ENCODE data around the gene FAF1. TPM values are rescaled to one million over a fixed set of nuclear protein-coding genes. Genes with fewer than 3 reads are reported as not detected.

FAF1 gene
- total RNA-seq, 4 donors from 2014 or later, result 23.8 to 64.6 (median 43.9) TPM

GRCh38 chr1:50992532-50993318 lies 32.7 kb upstream of the FAF1 start:
- Histone ChIP-seq H3K9me3 (no peaks in the 10 kb centered on the region), H3K27ac (no peak overlapping the region), H3K27me3 (no peaks in the 10 kb centered on the region), H3K36me3 (no peaks in the 10 kb centered on the region), H3K4me1 (no peaks in the 10 kb centered on the region), H3K4me3 (no peak overlapping the region)
- DNase-seq, result no peak
- intact Hi-C loops (cut with DNase I), result no loop called here
- 79 to 86% methylated on average over 3 of the region's 3 CpGs for WGBS, 2 donors
- TF ChIP-seq CTCF (IDR thresholded peaks at IDR 0.05) (no peak), POLR2A (IDR thresholded peaks at IDR 0.05) (no peak)

- Histone ChIP-seq H3K36me3 (no peaks in the 10 kb centered on the region), H3K27me3 (no peaks in the 10 kb centered on the region), H3K4me3 (no peak overlapping the region), H3K4me1 (no peaks in the 10 kb centered on the region), H3K9me3 (no peaks in the 10 kb centered on the region), H3K27ac (no peak overlapping the region)
- 82 to 93% methylated on average over 2 of the region's 2 CpGs for WGBS, 2 donors
- DNase-seq, result no peak
- no peak for TF ChIP-seq POLR2A (IDR thresholded peaks at IDR 0.05)
- no peak for TF ChIP-seq CTCF (IDR thresholded peaks at IDR 0.05)
- intact Hi-C loops (cut with DNase I), result no loop called here
Observed at GRCh38 chr1:50989694-50990093, 29.6 kb upstream of the FAF1 start.

GRCh38 chr1:50986653-50987052 lies 26.6 kb upstream of the FAF1 start:
- no peak for DNase-seq
- TF ChIP-seq CTCF (IDR thresholded peaks at IDR 0.05) (no peak), POLR2A (IDR thresholded peaks at IDR 0.05) (no peak)
- Histone ChIP-seq H3K4me1 (no peaks in the 10 kb centered on the region), H3K36me3 (no peaks in the 10 kb centered on the region), H3K27ac (no peak overlapping the region), H3K4me3 (no peak overlapping the region), H3K9me3 (no peaks in the 10 kb centered on the region), H3K27me3 (no peaks in the 10 kb centered on the region)
- intact Hi-C loops (cut with DNase I), result no loop called here
- 79 to 84% methylated on average over 4 of the region's 4 CpGs for WGBS, 2 donors

GRCh38 chr1:50985094-50985493 lies 25.0 kb upstream of the FAF1 start:
- WGBS, 2 donors, result 18 to 24% methylated on average over 1 of the region's 1 CpG

More at GRCh38 chr1:50985094-50985493, 25.0 kb upstream of the FAF1 start:
- Histone ChIP-seq H3K27me3 (no peaks in the 10 kb centered on the region), H3K4me3 (no peak overlapping the region), H3K36me3 (no peaks in the 10 kb centered on the region), H3K4me1 (no peaks in the 10 kb centered on the region), H3K9me3 (no peaks in the 10 kb centered on the region), H3K27ac (no peak overlapping the region)
- intact Hi-C loops (cut with DNase I), result no loop called here
- TF ChIP-seq CTCF (IDR thresholded peaks at IDR 0.05) (no peak), POLR2A (IDR thresholded peaks at IDR 0.05) (no peak)
- no peak for DNase-seq

All from esophagus squamous epithelium (tissue), 5 donors.